GM23338 (cell line): ENCODE data around the gene NF1.

ENCODE experiments used
- CREB1 ChIP-seq: fragments of 250-450 bp; sonication (Bioruptor Pico); IDR thresholded peaks from 2 replicates; pipeline ENCODE4 v1.5.0; 2020; ENCODE audit warnings: low read depth, mild to moderate bottlenecking, moderate library complexity
- EZH2 ChIP-seq: fragments of 200-600 bp; sonication (generic); IDR thresholded peaks from one replicate; pipeline ENCODE4 v1.8.0; 2017; ENCODE audit warnings: antibody characterized with exemption, mild to moderate bottlenecking, low read depth; ENCODE audit not compliant: unreplicated experiment
- EZH2phosphoT487 ChIP-seq: fragments of 200-600 bp; sonication (generic); IDR thresholded peaks from one replicate; pipeline ENCODE4 v1.8.1; 2018; ENCODE audit warnings: antibody characterized with exemption; ENCODE audit not compliant: unreplicated experiment
- JUNB ChIP-seq: IDR thresholded peaks from one replicate; pipeline ENCODE4 v1.6.1; 2016; ENCODE audit warnings: antibody characterized with exemption; ENCODE audit not compliant: unreplicated experiment
- NANOG ChIP-seq: IDR thresholded peaks from 2 replicates; pipeline ENCODE4 v1.6.1; 2016; ENCODE audit warnings: antibody characterized with exemption, borderline replicate concordance
- POLR2AphosphoS5 ChIP-seq: IDR thresholded peaks from 2 replicates; pipeline ENCODE4 v1.6.1; 2016; ENCODE audit warnings: antibody characterized with exemption, low read depth
- STAT1 ChIP-seq: IDR thresholded peaks from one replicate; pipeline ENCODE4 v1.6.1; 2016; ENCODE audit warnings: antibody characterized with exemption; ENCODE audit not compliant: unreplicated experiment
- ZNF114 ChIP-seq: fragments of 250-450 bp; sonication (Bioruptor Pico); IDR thresholded peaks from 2 replicates; pipeline ENCODE4 v1.5.0; 2020; ENCODE audit warnings: mild to moderate bottlenecking, moderate library complexity
- ZNF331 ChIP-seq: fragments of 250-450 bp; sonication (Bioruptor Pico); IDR thresholded peaks from 2 replicates; pipeline ENCODE4 v1.5.0; 2020; ENCODE audit warnings: low read depth, mild to moderate bottlenecking, moderate library complexity
- TF ChIP-seq, protein P1 (sequence below), 2 experiments: fragments of 200-600 bp in 1 of 2; sonication (generic) in 1 of 2; conservative IDR thresholded peaks; 2 replicates each; pipeline versions ENCODE4 v1.5.1 to v1.6.1; 2016 to 2017; ENCODE audit warnings: antibody characterized with exemption in 2 of 2, low read depth in 2 of 2, mild to moderate bottlenecking in 2 of 2, moderate library complexity in 1 of 2
- TF ChIP-seq, protein P2 (sequence below): IDR thresholded peaks from one replicate; pipeline ENCODE4 v1.6.1; 2018; ENCODE audit warnings: antibody characterized with exemption; ENCODE audit not compliant: unreplicated experiment
- TF ChIP-seq, protein P3 (sequence below): fragments of 250-450 bp; sonication (Bioruptor Pico); IDR thresholded peaks from 2 replicates; pipeline ENCODE4 v1.5.0; 2020; ENCODE audit warnings: mild to moderate bottlenecking, moderate library complexity
- TF ChIP-seq, protein P4 (sequence below): IDR thresholded peaks from 2 replicates; pipeline ENCODE4 v1.6.1; 2016; ENCODE audit warnings: antibody characterized with exemption

DNA sequence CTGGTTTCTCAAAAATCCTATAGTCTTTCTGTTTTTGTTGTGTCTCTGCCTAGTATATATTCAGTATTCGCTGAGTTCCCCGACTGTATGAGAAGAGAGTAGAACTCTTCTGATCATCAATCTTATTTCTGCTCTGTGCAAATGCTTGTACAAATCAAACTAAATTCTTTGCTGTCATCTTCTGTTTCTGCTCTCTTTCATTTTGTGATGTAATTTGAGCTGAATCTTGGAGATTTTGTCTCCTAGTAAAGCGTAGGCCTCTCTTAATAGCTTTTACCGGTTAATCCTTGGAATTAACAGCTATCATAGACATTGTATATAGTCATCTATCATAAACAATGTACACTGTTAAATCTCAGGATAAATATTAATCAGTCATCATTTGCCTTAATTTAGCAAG is 140.3 kb downstream of the NF1 start:
- TF ChIP-seq, protein P1, sequence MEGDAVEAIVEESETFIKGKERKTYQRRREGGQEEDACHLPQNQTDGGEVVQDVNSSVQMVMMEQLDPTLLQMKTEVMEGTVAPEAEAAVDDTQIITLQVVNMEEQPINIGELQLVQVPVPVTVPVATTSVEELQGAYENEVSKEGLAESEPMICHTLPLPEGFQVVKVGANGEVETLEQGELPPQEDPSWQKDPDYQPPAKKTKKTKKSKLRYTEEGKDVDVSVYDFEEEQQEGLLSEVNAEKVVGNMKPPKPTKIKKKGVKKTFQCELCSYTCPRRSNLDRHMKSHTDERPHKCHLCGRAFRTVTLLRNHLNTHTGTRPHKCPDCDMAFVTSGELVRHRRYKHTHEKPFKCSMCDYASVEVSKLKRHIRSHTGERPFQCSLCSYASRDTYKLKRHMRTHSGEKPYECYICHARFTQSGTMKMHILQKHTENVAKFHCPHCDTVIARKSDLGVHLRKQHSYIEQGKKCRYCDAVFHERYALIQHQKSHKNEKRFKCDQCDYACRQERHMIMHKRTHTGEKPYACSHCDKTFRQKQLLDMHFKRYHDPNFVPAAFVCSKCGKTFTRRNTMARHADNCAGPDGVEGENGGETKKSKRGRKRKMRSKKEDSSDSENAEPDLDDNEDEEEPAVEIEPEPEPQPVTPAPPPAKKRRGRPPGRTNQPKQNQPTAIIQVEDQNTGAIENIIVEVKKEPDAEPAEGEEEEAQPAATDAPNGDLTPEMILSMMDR (conservative IDR thresholded peaks at IDR 0.05; ENCODE audit: low read depth in 2 of 2), result no peak
- TF ChIP-seq EZH2 (no peak), POLR2AphosphoS5 (no peak), JUNB (no peak), EZH2phosphoT487 (no peak), CREB1 (CRISPR knock-in tag) (no peak), ZNF114 (CRISPR knock-in tag) (no peak), ZNF331 (no peak), NANOG (no peak), STAT1 (no peak)
- TF ChIP-seq, protein P2, sequence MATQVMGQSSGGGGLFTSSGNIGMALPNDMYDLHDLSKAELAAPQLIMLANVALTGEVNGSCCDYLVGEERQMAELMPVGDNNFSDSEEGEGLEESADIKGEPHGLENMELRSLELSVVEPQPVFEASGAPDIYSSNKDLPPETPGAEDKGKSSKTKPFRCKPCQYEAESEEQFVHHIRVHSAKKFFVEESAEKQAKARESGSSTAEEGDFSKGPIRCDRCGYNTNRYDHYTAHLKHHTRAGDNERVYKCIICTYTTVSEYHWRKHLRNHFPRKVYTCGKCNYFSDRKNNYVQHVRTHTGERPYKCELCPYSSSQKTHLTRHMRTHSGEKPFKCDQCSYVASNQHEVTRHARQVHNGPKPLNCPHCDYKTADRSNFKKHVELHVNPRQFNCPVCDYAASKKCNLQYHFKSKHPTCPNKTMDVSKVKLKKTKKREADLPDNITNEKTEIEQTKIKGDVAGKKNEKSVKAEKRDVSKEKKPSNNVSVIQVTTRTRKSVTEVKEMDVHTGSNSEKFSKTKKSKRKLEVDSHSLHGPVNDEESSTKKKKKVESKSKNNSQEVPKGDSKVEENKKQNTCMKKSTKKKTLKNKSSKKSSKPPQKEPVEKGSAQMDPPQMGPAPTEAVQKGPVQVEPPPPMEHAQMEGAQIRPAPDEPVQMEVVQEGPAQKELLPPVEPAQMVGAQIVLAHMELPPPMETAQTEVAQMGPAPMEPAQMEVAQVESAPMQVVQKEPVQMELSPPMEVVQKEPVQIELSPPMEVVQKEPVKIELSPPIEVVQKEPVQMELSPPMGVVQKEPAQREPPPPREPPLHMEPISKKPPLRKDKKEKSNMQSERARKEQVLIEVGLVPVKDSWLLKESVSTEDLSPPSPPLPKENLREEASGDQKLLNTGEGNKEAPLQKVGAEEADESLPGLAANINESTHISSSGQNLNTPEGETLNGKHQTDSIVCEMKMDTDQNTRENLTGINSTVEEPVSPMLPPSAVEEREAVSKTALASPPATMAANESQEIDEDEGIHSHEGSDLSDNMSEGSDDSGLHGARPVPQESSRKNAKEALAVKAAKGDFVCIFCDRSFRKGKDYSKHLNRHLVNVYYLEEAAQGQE, result no peak
- TF ChIP-seq, protein P3, sequence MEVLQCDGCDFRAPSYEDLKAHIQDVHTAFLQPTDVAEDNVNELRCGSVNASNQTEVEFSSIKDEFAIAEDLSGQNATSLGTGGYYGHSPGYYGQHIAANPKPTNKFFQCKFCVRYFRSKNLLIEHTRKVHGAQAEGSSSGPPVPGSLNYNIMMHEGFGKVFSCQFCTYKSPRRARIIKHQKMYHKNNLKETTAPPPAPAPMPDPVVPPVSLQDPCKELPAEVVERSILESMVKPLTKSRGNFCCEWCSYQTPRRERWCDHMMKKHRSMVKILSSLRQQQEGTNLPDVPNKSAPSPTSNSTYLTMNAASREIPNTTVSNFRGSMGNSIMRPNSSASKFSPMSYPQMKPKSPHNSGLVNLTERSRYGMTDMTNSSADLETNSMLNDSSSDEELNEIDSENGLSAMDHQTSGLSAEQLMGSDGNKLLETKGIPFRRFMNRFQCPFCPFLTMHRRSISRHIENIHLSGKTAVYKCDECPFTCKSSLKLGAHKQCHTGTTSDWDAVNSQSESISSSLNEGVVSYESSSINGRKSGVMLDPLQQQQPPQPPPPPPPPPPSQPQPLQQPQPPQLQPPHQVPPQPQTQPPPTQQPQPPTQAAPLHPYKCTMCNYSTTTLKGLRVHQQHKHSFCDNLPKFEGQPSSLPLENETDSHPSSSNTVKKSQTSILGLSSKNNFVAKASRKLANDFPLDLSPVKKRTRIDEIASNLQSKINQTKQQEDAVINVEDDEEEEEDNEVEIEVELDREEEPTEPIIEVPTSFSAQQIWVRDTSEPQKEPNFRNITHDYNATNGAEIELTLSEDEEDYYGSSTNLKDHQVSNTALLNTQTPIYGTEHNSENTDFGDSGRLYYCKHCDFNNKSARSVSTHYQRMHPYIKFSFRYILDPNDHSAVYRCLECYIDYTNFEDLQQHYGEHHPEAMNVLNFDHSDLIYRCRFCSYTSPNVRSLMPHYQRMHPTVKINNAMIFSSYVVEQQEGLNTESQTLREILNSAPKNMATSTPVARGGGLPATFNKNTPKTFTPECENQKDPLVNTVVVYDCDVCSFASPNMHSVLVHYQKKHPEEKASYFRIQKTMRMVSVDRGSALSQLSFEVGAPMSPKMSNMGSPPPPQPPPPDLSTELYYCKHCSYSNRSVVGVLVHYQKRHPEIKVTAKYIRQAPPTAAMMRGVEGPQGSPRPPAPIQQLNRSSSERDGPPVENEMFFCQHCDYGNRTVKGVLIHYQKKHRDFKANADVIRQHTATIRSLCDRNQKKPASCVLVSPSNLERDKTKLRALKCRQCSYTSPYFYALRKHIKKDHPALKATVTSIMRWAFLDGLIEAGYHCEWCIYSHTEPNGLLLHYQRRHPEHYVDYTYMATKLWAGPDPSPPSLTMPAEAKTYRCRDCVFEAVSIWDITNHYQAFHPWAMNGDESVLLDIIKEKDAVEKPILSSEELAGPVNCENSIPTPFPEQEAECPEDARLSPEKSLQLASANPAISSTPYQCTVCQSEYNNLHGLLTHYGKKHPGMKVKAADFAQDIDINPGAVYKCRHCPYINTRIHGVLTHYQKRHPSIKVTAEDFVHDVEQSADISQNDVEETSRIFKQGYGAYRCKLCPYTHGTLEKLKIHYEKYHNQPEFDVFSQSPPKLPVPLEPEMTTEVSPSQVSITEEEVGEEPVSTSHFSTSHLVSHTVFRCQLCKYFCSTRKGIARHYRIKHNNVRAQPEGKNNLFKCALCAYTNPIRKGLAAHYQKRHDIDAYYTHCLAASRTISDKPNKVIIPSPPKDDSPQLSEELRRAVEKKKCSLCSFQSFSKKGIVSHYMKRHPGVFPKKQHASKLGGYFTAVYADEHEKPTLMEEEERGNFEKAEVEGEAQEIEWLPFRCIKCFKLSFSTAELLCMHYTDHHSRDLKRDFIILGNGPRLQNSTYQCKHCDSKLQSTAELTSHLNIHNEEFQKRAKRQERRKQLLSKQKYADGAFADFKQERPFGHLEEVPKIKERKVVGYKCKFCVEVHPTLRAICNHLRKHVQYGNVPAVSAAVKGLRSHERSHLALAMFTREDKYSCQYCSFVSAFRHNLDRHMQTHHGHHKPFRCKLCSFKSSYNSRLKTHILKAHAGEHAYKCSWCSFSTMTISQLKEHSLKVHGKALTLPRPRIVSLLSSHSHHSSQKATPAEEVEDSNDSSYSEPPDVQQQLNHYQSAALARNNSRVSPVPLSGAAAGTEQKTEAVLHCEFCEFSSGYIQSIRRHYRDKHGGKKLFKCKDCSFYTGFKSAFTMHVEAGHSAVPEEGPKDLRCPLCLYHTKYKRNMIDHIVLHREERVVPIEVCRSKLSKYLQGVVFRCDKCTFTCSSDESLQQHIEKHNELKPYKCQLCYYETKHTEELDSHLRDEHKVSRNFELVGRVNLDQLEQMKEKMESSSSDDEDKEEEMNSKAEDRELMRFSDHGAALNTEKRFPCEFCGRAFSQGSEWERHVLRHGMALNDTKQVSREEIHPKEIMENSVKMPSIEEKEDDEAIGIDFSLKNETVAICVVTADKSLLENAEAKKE, result no peak
- TF ChIP-seq, protein P4, sequence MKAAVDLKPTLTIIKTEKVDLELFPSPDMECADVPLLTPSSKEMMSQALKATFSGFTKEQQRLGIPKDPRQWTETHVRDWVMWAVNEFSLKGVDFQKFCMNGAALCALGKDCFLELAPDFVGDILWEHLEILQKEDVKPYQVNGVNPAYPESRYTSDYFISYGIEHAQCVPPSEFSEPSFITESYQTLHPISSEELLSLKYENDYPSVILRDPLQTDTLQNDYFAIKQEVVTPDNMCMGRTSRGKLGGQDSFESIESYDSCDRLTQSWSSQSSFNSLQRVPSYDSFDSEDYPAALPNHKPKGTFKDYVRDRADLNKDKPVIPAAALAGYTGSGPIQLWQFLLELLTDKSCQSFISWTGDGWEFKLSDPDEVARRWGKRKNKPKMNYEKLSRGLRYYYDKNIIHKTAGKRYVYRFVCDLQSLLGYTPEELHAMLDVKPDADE, result no peak
